Smooth muscle cell of the pulmonary artery (primary cell): ENCODE measurements around the gene G3BP1. TPM values are rescaled to one million over a fixed set of nuclear protein-coding genes. Genes with fewer than 3 reads are reported as not detected.

Source experiments
- total RNA-seq: library from RNA; depleted of rRNA; stranded (reverse); fragments of >200 nt; gene quantifications from 2 replicates; pipeline ENCODE4 v1.2.3, GENCODE V29; 2014

Gene G3BP1
- total RNA-seq = 153 and 201 TPM in 2 replicates

DNA sequence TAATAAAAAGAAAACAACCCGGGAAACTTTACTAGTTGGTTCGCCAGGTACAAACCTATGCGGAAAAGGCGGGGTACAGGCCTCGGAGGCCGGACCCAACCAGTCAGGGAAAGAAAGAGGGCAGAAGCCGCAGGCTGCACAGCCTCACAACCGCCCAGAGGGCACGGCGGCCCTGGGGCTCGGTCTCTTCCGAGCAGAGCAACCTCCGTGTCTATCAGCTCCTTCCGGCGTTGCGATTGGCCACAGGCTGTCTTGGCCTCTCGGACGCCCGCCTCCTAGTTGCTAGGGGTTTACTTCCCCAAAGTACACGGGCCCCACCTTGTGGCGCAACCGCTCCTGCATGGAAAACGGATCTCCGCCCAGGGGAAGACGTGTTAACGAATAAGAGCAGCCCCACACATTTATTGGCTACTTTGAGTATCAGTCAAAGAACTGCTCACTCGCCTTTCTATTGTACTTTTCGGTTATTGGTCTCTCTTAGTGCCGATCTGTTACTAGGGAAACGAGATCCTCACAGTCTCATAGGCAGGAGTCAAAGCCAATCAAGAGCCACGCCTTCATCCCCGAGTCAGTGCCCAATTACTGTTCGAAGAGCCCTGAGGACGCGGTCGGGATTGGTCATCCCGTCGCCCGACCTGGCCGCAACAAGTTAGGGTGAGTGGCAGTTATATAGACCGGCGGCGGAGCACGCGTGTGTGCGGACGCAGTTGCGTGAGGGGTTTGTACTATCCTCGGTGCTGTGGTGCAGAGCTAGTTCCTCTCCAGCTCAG lies at the start of gene G3BP1:
TSS of gene G3BP1 (plus strand) at position 696 of the 770 bp plus-strand sequence. CDS start 14,667 bp downstream, outside the sequence.

GRCh38 chr5:151758430-151759241 lies 13.1 kb upstream of the G3BP1 start, which contains the start of gene ATOX1:
TSS of gene ATOX1 (minus strand) at chr5:151758631. CDS start at chr5:151758551, 80 bp downstream.

Other genes starting within 250 kb of the G3BP1 start
- 0.07 and 0.26 TPM in 2 replicates for gene FAT2, start 180.6 kb upstream of the G3BP1 start, total RNA-seq
- 3,440 and 4,647 TPM in 2 replicates for gene SPARC, start 85.0 kb upstream of the G3BP1 start, total RNA-seq
- 46.9 and 51.4 TPM in 2 replicates for gene ATOX1, start 13.3 kb upstream of the G3BP1 start, total RNA-seq
- not detected in 2 replicates for gene GLRA1, start 152.9 kb downstream of the G3BP1 start, total RNA-seq